NCI-H82 treated with DMSO at 0.1 percent for 48 hours (cell line): ENCODE measurements around the gene MPPED2.
"Not testable (repeated sequence)": the region's sequence is repeated elsewhere in the genome, so short reads cannot be mapped to it uniquely, and the experiment has no call there.

Experiments
- DNase-seq: peaks from one replicate; lab custom pipeline; 2025; ENCODE audit not compliant: unreplicated experiment; lab: John Stamatoyannopoulos, UW

MPPED2 gene

GRCh38 chr11:30579415-30580175 is 6.6 kb downstream of the MPPED2 start:
- DNase-seq = no peak

- DNase-seq = no peak
Observed at GRCh38 chr11:30578406-30578805, 7.7 kb downstream of the MPPED2 start.

GRCh38 chr11:30573951-30574350 is 12.2 kb downstream of the MPPED2 start:
- DNase-seq = no peak

- no peak for DNase-seq
Observed at GRCh38 chr11:30568931-30569330, 17.2 kb downstream of the MPPED2 start.

GRCh38 chr11:30567644-30568043 is 18.5 kb downstream of the MPPED2 start:
- no peak for DNase-seq

GRCh38 chr11:30567120-30567519 is 19.0 kb downstream of the MPPED2 start:
- DNase-seq = no peak

- no peak for DNase-seq
Observed at GRCh38 chr11:30566482-30566881, 19.7 kb downstream of the MPPED2 start.

GRCh38 chr11:30565027-30565426 is 21.1 kb downstream of the MPPED2 start:
- no peak for DNase-seq

GRCh38 chr11:30561691-30562415 is 24.3 kb downstream of the MPPED2 start:
- DNase-seq = no peak

GRCh38 chr11:30560206-30561106 is 25.7 kb downstream of the MPPED2 start:
- DNase-seq = no peak

GRCh38 chr11:30559004-30559403 is 27.1 kb downstream of the MPPED2 start:
- no peak for DNase-seq

- not testable (repeated sequence) for DNase-seq
Observed at GRCh38 chr11:30554587-30554986, 31.6 kb downstream of the MPPED2 start.

GRCh38 chr11:30553521-30554110 is 32.5 kb downstream of the MPPED2 start:
- no peak for DNase-seq

- DNase-seq = no peak
Observed at GRCh38 chr11:30552839-30553238, 33.3 kb downstream of the MPPED2 start.

- no peak for DNase-seq
Observed at GRCh38 chr11:30550022-30550542, 36.1 kb downstream of the MPPED2 start.

GRCh38 chr11:30549565-30549964 is 36.6 kb downstream of the MPPED2 start:
- no peak for DNase-seq

- DNase-seq = no peak
Observed at GRCh38 chr11:30546334-30546733, 39.8 kb downstream of the MPPED2 start.

GRCh38 chr11:30545507-30545906 is 40.6 kb downstream of the MPPED2 start:
- no peak for DNase-seq

- no peak for DNase-seq
Observed at GRCh38 chr11:30543066-30543465, 43.1 kb downstream of the MPPED2 start.

- no peak for DNase-seq
Observed at GRCh38 chr11:30540781-30541180, 45.4 kb downstream of the MPPED2 start.

GRCh38 chr11:30538251-30538650 is 47.9 kb downstream of the MPPED2 start:
- no peak for DNase-seq
